ENCODE data around the gene CALML3. TPM values are rescaled to one million over a fixed set of nuclear protein-coding genes. Genes with fewer than 3 reads are reported as not detected.

The CALML3 gene
- total and polyA plus RNA-seq, 11 donors: 0.03 TPM; not detected in 10

- ATAC-seq: no peak
- no peak for DNase-seq
- H3K27me3 ChIP-seq: no peaks in the 10 kb centered on the region
- intact Hi-C loops (cut with DNase I): no loop called here
- H3K27ac ChIP-seq: peak overlapping the region in 1 of 12 donors; percentile 69
- H3K4me3 ChIP-seq: no peak overlapping the region
- TF ChIP-seq CTCF (IDR thresholded peaks at IDR 0.05) (no peak), POLR2A (IDR thresholded peaks at IDR 0.05) (no peak)
- H3K9me3 ChIP-seq: no peaks in the 10 kb centered on the region
- no peaks in the 10 kb centered on the region for H3K36me3 ChIP-seq
- peaks cover 0 to 4% (median 0%) of the 10 kb centered on the region in 12 donors for H3K4me1 ChIP-seq
- WGBS, 4 donors: 93 to 96% (median 95%) methylated on average over 10 of the region's 10 CpGs
Observed at GRCh38 chr10:5573319-5573950, 48.7 kb downstream of the CALML3 start.

- Histone ChIP-seq H3K36me3 (no peaks in the 10 kb centered on the region), H3K9me3 (no peaks in the 10 kb centered on the region), H3K27ac (peak overlapping the region in 1 of 12 donors; percentile 69), H3K4me3 (no peak overlapping the region), H3K4me1 (peaks cover 0 to 4% (median 0%) of the 10 kb centered on the region in 12 donors), H3K27me3 (no peaks in the 10 kb centered on the region)
- intact Hi-C loops (cut with DNase I): no loop called here
- peak in 1 of 5 donors; percentile 37 for DNase-seq
- ATAC-seq: peak in 1 of 4 donors; percentile 38
- WGBS, 4 donors: 76 to 86% (median 80%) methylated on average over 20 of the region's 20 CpGs
- TF ChIP-seq POLR2A (IDR thresholded peaks at IDR 0.05): no peak
- no peak for TF ChIP-seq CTCF (IDR thresholded peaks at IDR 0.05)
Observed at GRCh38 chr10:5573968-5574641, 49.3 kb downstream of the CALML3 start.

- no peaks in the 10 kb centered on the region for H3K36me3 ChIP-seq
- TF ChIP-seq CTCF (IDR thresholded peaks at IDR 0.05): no peak
- TF ChIP-seq POLR2A (IDR thresholded peaks at IDR 0.05): no peak
- intact Hi-C loops (cut with DNase I): no loop called here
- no peaks in the 10 kb centered on the region for H3K9me3 ChIP-seq
- peak overlapping the region in 1 of 12 donors; percentile 69 for H3K27ac ChIP-seq
- DNase-seq (peak in 1 of 5 donors; percentile 37), ATAC-seq (no peak)
- no peaks in the 10 kb centered on the region for H3K27me3 ChIP-seq
- H3K4me1 ChIP-seq: peaks cover 0 to 6% (median 0%) of the 10 kb centered on the region in 12 donors
- 89 to 93% (median 91%) methylated on average over 14 of the region's 14 CpGs for WGBS, 4 donors
- no peak overlapping the region for H3K4me3 ChIP-seq
Observed at GRCh38 chr10:5574642-5575131, 49.9 kb downstream of the CALML3 start.

GRCh38 chr10:5575144-5575481 lies 50.4 kb downstream of the CALML3 start:
- peak in 1 of 5 donors; percentile 36 for DNase-seq
- intact Hi-C loops (cut with DNase I): no loop called here
- H3K27ac ChIP-seq: peak overlapping the region in 1 of 12 donors; percentile 69

More at GRCh38 chr10:5575144-5575481, 50.4 kb downstream of the CALML3 start:
- H3K27me3 ChIP-seq: no peaks in the 10 kb centered on the region
- no peaks in the 10 kb centered on the region for H3K36me3 ChIP-seq
- no peak for ATAC-seq
- TF ChIP-seq POLR2A (IDR thresholded peaks at IDR 0.05) (no peak), CTCF (IDR thresholded peaks at IDR 0.05) (no peak)
- H3K4me3 ChIP-seq: no peak overlapping the region
- peaks cover 0 to 6% (median 0%) of the 10 kb centered on the region in 12 donors for H3K4me1 ChIP-seq
- H3K9me3 ChIP-seq: no peaks in the 10 kb centered on the region
- 80 to 85% (median 81%) methylated on average over 9 of the region's 9 CpGs for WGBS, 4 donors
